ENCODE results near the gene BOLA3. TPM values are rescaled to one million over a fixed set of nuclear protein-coding genes. Genes with fewer than 3 reads are reported as not detected.

Gene BOLA3
- total and polyA plus RNA-seq, 11 donors, result 52.2 to 242 (median 65.3) TPM

DNA sequence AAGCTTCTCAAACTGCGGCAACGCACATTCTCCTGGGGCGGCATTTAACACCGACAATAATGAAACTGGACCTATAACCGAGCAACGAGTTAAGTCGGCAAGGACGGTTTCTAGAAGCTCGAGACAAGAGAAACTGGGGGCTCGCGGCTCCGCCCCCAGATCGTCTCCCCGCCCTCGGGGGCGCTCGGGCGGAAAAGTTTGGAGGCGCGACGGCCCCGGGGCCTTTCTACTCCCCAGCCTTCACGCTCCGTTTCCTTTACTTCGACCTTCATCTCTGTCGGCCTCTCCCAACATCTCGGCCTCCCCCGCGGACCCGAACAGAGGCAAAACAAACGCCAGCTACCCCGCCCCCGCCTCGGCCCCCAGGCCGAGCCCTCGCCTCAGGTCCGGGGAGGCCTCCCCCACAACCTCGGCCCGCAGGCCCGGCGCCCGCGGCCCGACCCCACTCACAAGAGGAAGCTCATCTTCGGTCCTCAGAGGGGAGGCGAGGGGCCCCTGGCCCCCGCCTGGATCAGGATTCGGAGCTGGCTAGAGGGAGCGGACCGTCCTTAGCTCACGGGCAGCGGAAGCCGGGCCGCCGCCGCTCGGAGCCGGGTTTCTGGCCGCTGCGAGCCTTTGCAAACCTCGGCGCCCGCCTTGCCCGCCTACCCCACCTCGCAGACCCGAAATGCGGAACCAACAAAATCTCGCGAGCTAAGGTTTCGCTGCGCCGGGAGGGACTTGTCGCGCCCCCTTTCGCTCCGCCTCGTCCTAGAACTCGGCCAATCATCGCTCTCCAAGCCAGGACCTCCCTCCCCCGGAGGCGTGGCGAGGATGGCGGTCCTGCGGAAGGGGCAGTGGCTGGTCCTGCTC, 30.7 kb upstream of the BOLA3 start, which contains the start of gene MOB1A:
Gene MOB1A, minus strand, starts transcription at position 669 of the 852 bp plus-strand sequence. Its CDS starts 205 bp downstream, at position 464.
- Histone ChIP-seq H3K9me3 (no peaks in the 10 kb centered on the region), H3K4me1 (peaks cover 0 to 60% (median 27%) of the 10 kb centered on the region in 12 donors), H3K36me3 (peaks cover 0 to 5% (median 0%) of the 10 kb centered on the region in 9 donors), H3K27ac (peak within 1 kb of the TSS; percentile 56 to 98 (median 92)), H3K27me3 (no peaks in the 10 kb centered on the region), H3K4me3 (peak within 1 kb of the TSS; percentile 66 to 94 (median 79))
- intact Hi-C loops (cut with DNase I), result loop anchor here in 2 of 10 donors (1.0 to 2.0 kb wide), 4 partner anchors 20 to 58 kb away; partner anchors contain the start of gene MTHFD2 (in 2 of the 2)
- ATAC-seq (peak; percentile 99), DNase-seq (peak; percentile 98 to 99 (median 99))
- TF ChIP-seq, protein P1, sequence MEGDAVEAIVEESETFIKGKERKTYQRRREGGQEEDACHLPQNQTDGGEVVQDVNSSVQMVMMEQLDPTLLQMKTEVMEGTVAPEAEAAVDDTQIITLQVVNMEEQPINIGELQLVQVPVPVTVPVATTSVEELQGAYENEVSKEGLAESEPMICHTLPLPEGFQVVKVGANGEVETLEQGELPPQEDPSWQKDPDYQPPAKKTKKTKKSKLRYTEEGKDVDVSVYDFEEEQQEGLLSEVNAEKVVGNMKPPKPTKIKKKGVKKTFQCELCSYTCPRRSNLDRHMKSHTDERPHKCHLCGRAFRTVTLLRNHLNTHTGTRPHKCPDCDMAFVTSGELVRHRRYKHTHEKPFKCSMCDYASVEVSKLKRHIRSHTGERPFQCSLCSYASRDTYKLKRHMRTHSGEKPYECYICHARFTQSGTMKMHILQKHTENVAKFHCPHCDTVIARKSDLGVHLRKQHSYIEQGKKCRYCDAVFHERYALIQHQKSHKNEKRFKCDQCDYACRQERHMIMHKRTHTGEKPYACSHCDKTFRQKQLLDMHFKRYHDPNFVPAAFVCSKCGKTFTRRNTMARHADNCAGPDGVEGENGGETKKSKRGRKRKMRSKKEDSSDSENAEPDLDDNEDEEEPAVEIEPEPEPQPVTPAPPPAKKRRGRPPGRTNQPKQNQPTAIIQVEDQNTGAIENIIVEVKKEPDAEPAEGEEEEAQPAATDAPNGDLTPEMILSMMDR (IDR thresholded peaks at IDR 0.05), result peak in 1 of 12 donors; percentile 14
- TF ChIP-seq POLR2A (IDR thresholded peaks at IDR 0.05), result peak; percentile 61 to 95
- WGBS, 4 donors, result 1% methylated on average over 37 to 84 of the region's 84 CpGs

DNA sequence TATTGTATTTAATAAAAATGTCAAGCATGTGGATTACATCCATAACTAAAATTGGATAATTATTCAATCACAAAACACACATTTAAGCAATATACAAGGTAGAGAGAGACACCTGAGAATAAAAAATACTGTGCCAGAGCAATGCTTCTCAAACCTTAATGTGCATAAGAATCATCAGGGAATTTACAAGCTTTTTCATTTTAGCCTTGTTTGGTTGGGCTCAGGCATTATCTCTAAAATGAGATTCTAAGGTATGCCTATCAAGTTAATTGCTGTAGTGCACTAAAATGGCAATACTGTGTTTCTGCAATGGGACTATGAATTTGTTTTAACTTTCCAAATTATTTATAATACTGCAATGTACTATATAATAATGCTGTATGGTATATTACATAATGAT, 30.0 kb upstream of the BOLA3 start:
- peaks cover 0 to 65% (median 28%) of the 10 kb centered on the region in 12 donors for H3K4me1 ChIP-seq
- peaks cover 0 to 7% (median 0%) of the 10 kb centered on the region in 9 donors for H3K36me3 ChIP-seq
- H3K9me3 ChIP-seq, result no peaks in the 10 kb centered on the region
- peak overlapping the region in 11 of 12 donors; percentile 56 to 98 (median 93) for H3K27ac ChIP-seq
- H3K27me3 ChIP-seq, result no peaks in the 10 kb centered on the region
- intact Hi-C loops (cut with DNase I), result loop anchor here in 2 of 10 donors (1.0 to 2.0 kb wide), 4 partner anchors 21 to 57 kb away; partner anchors contain the start of gene MTHFD2 (in 2 of the 2)
- DNase-seq (no peak), ATAC-seq (no peak)
- peak overlapping the region; percentile 66 to 94 (median 79) for H3K4me3 ChIP-seq
- TF ChIP-seq, protein P1 (IDR thresholded peaks at IDR 0.05), result no peak
- no peak for TF ChIP-seq POLR2A (IDR thresholded peaks at IDR 0.05)

DNA sequence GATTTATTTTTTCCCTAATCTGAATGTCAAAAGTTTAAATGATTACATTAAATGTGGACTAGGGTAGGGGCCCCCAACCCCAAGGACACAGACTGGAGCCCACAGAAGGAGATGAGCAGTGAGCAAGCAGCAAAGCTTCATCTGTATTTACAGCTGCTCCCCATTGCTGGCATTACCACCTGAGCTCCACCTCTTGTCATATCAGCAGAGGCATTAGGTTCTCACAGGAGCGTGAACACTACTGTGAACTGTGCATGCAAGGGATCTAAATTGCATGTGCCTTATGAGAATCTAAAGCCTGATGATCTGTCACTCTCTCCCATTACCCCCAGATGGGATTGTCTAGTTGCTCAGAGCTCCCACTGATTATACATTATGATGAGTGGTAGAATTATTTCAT, 27.2 kb upstream of the BOLA3 start:
- Histone ChIP-seq H3K36me3 (peaks cover 0 to 35% (median 27%) of the 10 kb centered on the region in 9 donors), H3K27me3 (no peaks in the 10 kb centered on the region), H3K4me3 (no peak overlapping the region), H3K4me1 (peaks cover 0 to 60% (median 28%) of the 10 kb centered on the region in 12 donors), H3K9me3 (no peaks in the 10 kb centered on the region), H3K27ac (no peak overlapping the region)
- 67 to 90% (median 75%) methylated on average over 1 of the region's 1 CpG for WGBS, 4 donors
- intact Hi-C loops (cut with DNase I), result no loop called here
- DNase-seq (no peak), ATAC-seq (no peak)
- no peak for TF ChIP-seq POLR2A (IDR thresholded peaks at IDR 0.05)
- TF ChIP-seq, protein P1 (IDR thresholded peaks at IDR 0.05), result no peak

DNA sequence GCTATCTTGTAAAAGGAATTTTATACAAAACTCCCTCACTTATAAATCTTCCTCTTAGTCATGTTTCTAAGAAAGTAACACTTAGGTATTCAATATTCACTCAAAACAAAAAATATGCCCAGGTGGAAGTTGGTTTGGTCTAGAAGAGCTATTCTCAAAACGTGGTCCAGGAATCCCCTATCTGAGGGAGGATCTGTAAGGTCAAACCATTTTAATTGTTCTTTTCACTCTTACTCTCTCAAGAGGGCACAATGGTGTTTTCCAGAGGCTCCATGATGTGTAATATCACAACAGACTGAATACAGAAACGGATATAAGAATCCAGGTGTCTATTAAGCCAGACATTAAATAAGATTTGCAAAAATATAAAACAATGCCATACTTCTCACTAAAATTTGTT, 21.0 kb upstream of the BOLA3 start:
- no peaks in the 10 kb centered on the region for H3K27me3 ChIP-seq
- H3K9me3 ChIP-seq, result peaks cover 0 to 9% (median 0%) of the 10 kb centered on the region in 12 donors
- no peak overlapping the region for H3K27ac ChIP-seq
- no peak for TF ChIP-seq POLR2A (IDR thresholded peaks at IDR 0.05)
- TF ChIP-seq, protein P1 (IDR thresholded peaks at IDR 0.05), result no peak
- peaks cover 0 to 17% (median 0%) of the 10 kb centered on the region in 12 donors for H3K4me1 ChIP-seq
- H3K4me3 ChIP-seq, result no peak overlapping the region
- ATAC-seq, result no peak
- intact Hi-C loops (cut with DNase I), result no loop called here
- 64 to 74% (median 69%) methylated on average over 2 of the region's 2 CpGs for WGBS, 4 donors
- peaks cover 0 to 92% (median 87%) of the 10 kb centered on the region in 9 donors for H3K36me3 ChIP-seq
- no peak for DNase-seq
